NCI-H446 (cell line): ENCODE data around the gene GRWD1.
A peak's percentile ranks its signal among the peaks of the same experiment; 100 is the strongest.

Source experiments
- DNase-seq, 2 experiments: peaks; one replicate each; lab custom pipeline; 2025; lab: John Stamatoyannopoulos, UW

Gene GRWD1

DNA sequence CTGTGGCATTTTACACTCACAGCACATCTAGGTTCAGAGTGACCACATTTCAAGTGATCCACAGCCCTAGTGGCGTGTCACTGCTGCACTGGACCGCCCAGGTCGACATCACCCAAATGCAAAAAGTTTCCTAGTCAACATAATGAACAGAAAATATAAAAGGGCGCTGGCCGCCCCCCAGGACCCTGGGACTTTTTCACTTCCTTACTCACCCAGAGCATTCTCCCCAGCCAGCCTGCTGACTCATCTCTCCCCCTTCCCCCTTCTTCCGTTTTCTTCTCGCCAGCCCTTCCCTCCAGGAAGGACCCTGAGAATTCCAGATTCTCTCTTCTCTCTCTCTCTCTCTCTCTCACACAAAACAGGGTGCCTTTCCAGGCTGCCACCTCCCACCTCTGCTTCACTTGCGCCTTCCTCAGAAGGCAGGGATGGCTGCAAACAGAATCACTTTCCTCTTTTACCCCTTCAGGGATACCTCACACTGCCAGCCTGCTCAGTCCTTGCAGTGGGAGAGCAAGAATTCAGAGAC, 21.0 kb upstream of the GRWD1 start:
- DNase-seq: no peak

DNA sequence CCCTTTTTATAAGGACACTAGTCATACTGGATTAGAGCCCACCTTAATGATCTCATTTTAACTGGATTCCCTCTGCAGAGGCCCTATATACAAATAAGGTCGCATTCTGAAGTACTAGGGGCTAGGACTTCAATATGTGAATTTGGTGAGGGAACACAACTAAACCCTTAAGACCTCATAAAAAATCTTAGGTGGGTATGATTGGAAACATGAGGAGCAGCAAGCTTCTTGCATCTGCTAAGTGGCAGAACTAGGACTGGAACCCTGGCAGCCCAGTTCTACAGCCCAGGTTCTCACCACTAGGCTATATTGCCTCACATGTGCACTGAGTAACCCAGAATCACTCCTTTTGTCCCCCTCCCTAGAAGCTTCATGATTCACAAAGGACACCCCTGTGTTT, 17.1 kb upstream of the GRWD1 start:
- no peak for DNase-seq

DNA sequence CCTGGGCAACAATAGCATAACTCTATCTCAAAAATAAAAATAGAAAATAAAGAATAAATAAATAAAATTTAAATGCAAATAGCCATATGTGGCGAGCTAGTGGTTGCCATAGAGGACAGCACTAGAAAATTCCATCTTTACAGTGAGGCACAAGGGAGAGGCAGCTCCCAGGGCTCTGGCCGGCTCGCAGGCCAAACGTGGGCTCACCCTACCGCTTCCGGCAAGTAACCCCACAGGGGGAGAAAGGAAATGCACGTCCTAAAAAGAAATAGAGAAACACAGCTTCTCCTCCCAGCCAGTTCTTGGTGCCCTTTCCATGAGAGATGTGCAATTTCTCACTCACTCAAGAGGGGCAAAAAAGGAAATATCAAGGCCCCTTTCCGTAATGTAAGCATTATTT, 12.4 kb upstream of the GRWD1 start:
- no peak for DNase-seq

DNA sequence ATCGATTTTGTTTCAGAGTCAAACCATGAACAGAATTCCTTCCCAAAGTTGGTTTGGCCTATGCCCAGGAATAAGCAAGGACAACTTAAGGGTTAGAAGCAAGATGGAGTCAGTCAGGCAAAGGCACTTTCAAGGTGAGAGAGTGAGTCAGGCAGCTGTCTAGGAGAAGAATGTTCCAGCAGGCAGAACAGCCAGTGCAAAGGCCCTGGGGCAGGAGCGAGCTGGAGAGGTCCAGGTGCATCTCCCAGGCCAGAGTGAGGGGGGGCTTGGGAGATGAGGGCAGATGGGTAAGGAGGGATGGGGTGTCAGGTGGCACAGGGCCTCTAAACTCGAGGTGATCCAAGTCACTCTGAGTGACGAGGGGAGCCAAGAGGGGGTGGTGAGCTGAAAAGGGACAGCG, 9.2 kb upstream of the GRWD1 start:
- no peak for DNase-seq

DNA sequence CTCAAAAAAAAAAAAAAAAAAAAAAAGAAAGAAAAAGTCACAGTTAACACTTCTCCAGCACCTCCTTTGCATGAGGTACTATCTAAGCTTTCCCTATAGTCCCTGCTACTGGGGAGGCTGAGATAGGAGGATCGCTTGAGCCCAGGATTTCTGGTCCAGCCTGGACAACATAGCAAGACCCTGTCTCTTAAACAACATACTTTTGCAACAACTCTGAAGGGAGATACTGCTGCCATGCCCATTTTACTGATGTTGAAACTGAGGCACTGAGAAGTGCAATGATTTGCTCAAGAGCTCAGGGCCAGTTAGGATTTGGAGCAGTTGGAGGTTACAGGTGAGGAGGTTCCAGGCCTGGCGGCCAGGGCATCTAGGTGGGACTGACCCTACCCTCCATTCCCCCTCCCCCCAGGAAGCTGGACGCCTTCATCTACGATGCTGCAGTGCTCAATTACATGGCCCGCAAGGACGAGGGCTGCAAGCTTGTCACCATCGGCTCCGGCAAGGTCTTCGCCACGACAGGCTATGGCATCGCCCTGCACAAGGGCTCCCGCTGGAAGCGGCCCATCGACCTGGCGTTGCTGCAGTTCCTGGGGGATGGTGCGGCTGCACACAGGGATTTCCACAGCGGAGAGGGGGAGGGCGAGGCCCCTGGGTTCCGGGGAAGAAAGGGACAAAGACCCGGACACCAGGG, 4.3 kb upstream of the GRWD1 start:
- DNase-seq: no peak

DNA sequence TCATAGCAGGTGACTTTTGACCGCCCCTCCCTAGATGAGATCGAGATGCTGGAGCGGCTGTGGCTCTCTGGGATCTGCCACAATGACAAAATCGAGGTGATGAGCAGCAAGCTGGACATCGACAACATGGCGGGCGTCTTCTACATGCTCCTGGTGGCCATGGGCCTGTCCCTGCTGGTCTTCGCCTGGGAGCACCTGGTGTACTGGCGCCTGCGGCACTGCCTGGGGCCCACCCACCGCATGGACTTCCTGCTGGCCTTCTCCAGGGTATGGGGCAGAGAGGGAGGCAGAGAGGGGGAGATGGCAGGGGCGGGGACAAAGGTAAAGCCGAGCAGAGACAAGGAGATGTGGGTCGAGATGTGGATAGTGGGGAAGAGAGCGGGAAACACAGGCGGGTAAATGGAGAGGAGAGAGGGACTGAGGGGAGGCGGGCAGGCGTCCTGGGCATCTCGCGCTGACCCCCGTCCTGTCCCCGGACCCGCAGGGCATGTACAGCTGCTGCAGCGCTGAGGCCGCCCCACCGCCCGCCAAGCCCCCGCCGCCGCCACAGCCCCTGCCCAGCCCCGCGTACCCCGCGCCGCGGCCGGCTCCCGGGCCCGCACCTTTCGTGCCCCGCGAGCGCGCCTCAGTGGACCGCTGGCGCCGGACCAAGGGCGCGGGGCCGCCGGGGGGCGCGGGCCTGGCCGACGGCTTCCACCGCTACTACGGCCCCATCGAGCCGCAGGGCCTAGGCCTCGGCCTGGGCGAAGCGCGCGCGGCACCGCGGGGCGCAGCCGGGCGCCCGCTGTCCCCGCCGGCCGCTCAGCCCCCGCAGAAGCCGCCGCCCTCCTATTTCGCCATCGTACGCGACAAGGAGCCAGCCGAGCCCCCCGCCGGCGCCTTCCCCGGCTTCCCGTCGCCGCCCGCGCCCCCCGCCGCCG, 3.4 kb upstream of the GRWD1 start:
- DNase-seq: no peak

DNA sequence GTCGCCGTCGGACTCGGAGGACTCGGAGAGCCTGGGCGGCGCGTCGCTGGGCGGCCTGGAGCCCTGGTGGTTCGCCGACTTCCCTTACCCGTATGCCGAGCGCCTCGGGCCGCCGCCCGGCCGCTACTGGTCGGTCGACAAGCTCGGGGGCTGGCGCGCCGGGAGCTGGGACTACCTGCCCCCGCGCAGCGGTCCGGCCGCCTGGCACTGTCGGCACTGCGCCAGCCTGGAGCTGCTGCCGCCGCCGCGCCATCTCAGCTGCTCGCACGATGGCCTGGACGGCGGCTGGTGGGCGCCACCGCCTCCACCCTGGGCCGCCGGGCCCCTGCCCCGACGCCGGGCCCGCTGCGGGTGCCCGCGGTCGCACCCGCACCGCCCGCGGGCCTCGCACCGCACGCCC, 2.5 kb upstream of the GRWD1 start:
- peak in 1 of 2 experiments; percentile 29 for DNase-seq

DNA sequence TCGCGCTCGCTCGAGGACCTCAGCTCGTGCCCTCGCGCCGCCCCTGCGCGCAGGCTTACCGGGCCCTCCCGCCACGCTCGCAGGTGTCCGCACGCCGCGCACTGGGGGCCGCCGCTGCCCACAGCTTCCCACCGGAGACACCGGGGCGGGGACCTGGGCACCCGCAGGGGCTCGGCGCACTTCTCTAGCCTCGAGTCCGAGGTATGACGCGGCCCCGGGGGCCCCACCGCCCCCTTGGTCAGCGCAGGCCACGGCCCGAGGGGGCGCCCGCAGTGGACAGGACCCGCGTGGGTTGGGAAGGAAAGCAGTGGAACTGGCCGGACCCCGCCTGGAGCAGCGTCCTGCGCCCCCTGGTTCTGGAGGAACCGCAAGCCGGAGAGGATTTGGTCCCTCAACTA, 2.1 kb upstream of the GRWD1 start:
- no peak for DNase-seq

DNA sequence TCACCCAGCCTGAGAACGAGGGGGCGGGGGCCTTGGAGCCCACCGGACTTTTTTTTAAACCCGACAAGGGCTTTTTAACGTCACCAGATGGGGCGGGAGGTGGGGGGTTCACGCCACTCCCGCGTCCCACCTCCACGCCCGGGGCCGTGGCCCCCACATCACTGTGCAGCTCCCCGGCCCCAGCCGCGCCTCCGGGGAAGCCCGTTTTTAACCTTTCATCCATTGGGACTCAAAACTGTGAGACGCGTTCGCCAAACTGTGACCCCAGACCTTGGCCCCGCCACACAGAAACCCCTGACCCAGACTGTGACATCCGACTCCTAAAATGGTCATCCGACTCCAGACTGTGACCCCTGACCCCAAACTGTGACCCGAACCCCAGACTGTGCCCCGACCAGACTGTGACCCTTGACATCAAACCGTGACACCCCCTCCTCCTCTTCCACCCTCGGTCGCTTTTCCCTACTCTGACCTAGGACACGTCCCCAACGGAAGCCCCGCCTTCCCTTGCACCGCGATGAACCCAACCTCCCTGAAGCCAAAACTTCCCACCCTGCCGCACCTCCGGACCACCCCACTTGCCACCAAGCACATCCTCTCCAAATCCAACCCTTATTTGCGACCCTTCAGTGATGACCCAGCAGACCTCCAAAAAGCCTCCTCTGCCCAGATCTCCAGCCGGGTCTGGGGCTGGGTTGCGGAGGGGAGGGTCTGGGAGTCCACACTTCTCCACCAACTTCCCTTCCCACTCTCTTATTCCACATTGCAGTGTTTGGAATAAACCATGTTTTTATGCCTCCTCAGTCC, 1.5 kb upstream of the GRWD1 start:
- no peak for DNase-seq

DNA sequence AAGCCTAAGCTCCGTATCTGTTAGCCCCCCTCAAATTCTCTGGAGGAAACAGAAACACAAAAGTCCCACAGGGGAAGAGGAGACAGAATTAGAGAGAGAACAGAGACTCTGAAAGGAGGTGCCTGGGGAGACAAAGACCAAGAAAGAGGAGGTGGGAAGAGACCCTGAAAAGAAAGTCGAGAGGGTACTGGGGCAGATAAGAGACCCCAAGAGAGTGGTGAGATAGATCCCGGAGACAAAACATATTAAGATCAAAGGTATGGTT, 915 bp upstream of the GRWD1 start:
- no peak for DNase-seq

DNA sequence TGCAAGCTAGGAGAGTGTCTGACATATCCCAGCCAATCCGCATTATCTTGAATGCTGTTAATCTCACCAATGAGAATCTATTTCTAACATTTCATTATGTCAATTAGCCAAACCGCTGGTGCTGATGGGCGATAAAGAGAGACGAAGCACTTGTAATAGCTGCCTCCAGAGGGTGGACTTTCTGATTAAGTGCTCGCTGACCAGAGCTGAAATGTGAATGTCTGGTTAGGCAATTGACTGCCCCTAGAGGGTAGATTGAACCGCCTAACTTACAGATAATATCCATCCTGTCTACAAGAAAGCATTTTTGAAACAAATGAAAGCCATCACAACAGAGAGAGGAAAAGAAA, 552 bp upstream of the GRWD1 start:
- peak; percentile 85 to 91 for DNase-seq

DNA sequence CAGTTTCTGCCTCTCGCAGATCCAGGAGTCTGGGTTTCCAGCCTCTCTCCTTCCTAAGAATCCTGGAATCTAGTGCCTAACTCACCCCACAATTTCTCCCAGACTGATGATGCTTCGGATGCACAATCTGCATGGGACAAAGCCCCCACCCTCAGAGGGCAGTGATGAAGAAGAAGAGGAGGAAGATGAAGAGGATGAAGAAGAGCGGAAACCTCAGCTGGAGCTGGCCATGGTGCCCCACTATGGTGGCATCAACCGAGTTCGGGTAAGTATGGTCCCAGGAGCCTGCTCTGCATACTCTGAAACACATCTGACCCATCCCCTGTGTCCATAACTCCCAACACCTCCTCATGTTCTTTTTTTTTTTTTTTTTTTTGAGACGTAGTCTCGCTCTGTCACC, 796 bp downstream of the GRWD1 start:
- no peak for DNase-seq

DNA sequence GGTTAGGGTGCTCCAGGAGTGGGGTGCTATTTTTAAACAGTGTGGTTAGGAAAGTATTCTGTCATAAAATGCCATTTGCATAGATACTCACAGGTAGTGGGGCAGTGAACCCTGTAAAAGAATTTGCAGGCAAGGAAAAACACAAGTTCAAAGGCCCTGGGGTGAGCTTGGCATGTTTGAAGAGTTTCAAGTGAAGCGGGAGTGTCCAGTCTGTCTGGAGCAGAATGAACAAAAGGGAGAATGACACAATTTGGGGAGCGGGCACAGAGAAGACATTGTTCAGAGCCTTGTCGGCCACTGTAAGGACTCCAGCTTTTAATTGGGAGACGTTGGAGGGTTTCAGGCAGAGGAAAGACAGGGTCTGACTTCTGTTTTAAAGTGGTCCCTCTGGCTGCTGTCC, 2.8 kb downstream of the GRWD1 start:
- no peak for DNase-seq

DNA sequence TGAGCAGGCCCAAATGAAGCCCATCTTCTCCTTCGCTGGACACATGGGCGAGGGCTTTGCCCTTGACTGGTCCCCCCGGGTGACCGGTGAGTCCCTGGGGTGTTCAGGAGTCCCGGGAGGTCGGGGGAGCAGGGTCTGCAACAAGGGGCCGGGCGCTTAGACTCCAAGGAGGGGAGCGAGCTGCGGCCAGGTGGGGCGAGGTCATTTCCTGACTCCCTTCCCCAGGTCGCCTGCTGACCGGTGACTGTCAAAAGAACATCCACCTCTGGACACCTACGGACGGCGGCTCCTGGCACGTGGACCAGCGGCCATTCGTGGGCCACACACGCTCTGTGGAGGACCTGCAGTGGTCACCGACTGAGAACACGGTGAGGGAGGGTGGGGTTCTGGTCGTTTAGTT, 4.7 kb downstream of the GRWD1 start:
- DNase-seq: no peak

DNA sequence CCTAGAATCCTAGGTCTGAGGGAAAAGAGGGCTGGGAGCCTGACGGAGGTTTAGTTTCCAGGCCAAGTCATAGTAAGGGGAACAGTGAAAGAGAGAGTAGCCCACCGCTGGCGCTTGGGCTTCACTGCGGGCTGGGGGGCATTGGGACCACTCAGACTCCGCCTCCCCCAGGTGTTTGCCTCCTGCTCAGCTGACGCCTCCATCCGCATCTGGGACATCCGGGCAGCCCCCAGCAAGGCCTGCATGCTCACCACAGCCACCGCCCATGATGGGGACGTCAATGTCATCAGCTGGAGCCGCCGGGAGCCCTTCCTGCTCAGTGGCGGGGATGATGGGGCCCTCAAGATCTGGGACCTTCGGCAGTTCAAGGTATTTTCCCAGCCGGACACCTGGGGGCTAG, 5.1 kb downstream of the GRWD1 start:
- no peak for DNase-seq

DNA sequence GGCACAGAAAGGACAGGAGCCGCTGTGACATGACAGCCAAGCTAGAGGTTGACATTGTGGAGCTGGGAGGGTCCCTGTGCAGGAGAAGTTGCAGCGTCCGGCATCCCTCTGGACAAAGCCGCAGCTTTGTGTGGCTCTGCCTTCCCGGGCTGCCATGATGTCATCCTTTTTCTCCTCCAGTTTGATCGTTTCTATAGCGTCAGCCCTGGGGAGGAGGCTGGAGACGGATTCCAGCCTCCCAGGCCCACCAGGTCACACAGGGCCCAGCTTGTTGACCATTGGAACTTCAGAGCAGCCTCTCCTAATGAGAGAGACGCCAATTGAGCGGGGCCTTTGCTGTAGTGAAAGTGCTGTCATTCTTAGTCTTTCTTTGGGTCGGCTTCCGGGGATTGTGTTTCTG, 5.8 kb downstream of the GRWD1 start:
- DNase-seq: no peak

DNA sequence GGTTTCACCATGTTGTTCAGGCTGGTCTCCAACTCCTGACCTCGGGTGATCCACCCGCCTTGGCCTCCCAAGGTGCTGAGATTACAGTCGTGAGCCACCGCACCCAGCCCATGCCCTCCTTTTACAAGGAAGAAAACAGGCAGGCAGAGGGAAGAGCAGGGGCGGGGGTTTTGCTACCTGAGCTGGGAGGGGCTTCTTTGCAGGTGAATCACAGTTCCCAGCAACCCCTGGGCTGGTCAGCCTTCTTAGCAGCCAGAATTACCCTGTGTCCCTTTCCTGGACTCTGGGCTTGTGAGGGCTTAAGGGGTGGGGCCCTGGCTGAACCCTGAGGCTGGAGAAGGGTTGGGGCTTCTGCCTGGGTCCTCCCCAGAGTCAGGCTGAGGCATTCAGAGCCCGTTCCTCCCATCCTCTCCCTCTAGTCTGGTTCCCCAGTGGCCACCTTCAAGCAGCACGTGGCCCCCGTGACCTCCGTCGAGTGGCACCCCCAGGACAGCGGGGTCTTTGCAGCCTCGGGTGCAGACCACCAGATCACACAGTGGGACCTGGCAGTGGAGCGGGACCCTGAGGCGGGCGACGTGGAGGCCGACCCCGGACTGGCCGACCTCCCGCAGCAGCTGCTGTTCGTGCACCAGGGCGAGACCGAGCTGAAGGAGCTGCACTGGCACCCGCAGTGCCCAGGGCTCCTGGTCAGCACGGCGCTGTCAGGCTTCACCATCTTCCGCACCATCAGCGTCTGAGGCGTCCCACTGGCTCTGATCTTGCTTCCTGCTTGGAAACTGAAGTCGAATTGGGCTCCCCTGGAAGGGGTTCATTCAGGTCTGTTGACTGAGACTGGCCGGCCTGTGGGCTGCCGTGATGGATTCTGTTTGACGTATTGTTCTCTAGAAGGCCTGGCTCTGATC, 6.8 kb downstream of the GRWD1 start:
- DNase-seq: no peak

DNA sequence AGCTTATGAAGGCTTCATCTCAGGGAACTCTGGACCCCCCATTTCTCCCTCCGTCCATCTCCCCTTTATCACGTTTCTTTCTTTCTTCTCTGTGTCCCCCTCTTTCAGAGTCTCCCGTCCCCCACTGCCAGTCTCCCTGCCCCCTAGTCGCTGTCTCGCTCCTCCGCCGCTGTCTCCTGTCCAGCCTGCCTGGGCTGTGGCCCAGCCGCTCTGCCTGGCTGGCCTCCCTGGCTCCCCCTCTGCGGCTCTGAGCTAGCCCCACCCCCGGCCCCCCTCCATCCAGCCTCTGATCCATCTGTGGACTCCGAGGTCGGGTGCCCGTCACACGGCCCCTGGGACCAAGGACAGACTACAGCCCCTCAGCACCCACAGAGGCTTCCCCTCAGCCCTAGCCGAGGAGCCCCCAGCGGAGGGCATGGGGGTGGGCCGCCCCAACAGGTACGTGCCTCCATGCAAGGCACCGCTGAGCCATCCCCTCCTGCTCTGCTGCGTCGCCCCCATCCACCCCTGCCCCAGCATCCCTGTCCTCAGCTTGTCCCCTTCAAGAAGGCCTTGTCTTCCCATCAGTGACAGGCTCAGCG, 8.5 kb downstream of the GRWD1 start:
- DNase-seq: no peak

DNA sequence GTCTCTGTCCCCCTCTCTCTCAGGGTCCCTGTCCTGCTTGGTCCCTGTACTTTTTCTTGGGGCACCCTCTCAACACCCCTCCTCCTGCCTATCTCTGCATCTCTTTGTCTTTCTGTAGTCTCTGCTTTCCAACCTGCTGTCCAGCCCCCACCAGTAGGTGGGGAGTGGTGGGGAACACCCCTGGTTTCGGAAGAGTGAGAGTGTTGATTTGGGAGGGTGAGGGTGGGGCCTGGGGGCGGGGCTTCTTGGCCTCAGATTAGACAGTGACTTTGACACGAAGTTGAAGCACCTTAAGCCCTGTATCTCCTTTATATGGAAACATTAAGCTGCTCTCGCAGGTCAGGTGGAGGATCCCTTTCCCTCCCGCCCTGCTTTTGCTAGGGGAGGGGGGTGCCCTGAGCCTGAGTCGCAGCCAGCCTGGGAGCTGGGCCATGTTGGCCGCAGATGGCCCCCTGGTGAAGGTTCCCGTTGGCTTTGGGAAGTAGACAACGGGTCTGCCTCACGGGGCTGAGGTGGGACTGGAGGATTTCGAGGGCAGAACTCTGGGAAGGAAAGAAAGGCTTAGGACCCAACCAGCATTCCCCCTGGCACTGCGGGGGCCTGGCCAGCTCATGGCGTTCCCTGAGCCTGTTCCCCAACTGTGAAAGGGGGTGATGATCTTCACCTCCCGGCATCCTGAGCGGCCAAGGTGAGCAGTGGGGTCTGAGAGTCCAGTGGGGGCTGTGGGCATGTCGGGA, 9.6 kb downstream of the GRWD1 start, which contains the start of gene KCNJ14:
Gene KCNJ14 (plus strand): TSS at position 404 of the 737 bp plus-strand sequence. CDS start 6,151 bp downstream, outside the sequence.
- DNase-seq: no peak

DNA sequence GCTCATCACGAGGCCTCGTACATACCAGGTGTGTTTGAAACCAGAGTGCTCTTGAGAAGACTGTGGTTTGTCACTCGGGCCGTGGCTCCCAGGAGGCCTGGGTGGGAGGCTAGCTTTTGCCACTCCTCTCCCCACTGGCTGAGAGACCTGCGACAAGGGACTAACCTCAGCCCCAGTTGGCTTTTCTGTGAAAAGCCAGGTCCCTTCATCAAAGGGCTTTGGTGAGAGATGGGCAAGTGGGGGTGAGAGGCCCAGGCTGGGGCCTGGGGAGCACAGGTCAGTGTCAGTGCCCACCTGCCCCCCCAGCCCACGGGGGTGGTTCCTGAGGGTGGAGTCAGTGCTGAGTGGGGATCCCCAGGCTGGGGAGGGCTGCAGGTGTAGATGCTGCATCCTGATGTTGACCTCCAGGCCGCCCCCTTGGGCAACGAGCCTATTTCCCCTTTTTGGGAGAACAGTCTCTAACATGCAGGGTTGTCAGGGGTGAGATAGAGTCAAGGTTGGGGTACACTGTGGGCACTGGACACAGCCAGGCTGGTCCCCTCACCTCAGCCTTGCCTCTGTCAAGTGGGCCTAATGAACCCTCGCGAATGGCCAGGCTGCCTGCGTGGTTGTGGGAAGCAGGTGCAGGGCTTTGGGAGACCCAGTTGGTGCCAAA, 10.3 kb downstream of the GRWD1 start:
- no peak for DNase-seq
